Osteoblast (primary cell): ENCODE data around the gene CD163. TPM values are rescaled to one million over a fixed set of nuclear protein-coding genes. Genes with fewer than 3 reads are reported as not detected.

Experiments
- DNase-seq: peaks from one replicate; pipeline ENCODE4 v3.0.0; 2011; ENCODE audit warnings: low spot score, mixed read lengths; ENCODE audit not compliant: insufficient read length; ENCODE audit errors: missing footprints
- H2AFZ ChIP-seq: 2 replicates; pipeline ENCODE4 v1.6.0; 2011; ENCODE audit warnings: mild to moderate bottlenecking, low read length
- H3K27ac ChIP-seq: 2 replicates; pipeline ENCODE4 v1.5.1; 2011; ENCODE audit warnings: mild to moderate bottlenecking, low read depth, low read length, moderate library complexity
- H3K27me3 ChIP-seq: 2 replicates; pipeline ENCODE4 v1.6.0; 2012; ENCODE audit warnings: mild to moderate bottlenecking, control low read depth, inconsistent platforms, low read length, moderate library complexity; ENCODE audit not compliant: insufficient read depth
- H3K36me3 ChIP-seq: 2 replicates; pipeline ENCODE4 v1.5.1; 2011; ENCODE audit warnings: mild to moderate bottlenecking, low read length, control low read depth, moderate library complexity; ENCODE audit not compliant: insufficient read depth
- H3K4me1 ChIP-seq: 2 replicates; pipeline ENCODE4 v1.5.1; 2011; ENCODE audit warnings: mild to moderate bottlenecking, low read length, control low read depth, moderate library complexity; ENCODE audit not compliant: insufficient read depth
- H3K4me2 ChIP-seq: 2 replicates; pipeline ENCODE4 v1.6.0; 2011; ENCODE audit warnings: mild to moderate bottlenecking, low read length; ENCODE audit not compliant: insufficient read depth
- H3K4me3 ChIP-seq: fragments of 200-600 bp; sonication (generic); 3 replicates; pipeline ENCODE4 v1.5.1; 2012; ENCODE audit warnings: mild to moderate bottlenecking, low read length, inconsistent platforms; ENCODE audit not compliant: insufficient read depth
- H3K79me2 ChIP-seq: 2 replicates; pipeline ENCODE4 v1.6.0; 2012; ENCODE audit warnings: mild to moderate bottlenecking, low read length, control low read depth, inconsistent platforms; ENCODE audit not compliant: insufficient read depth
- H3K9me3 ChIP-seq: 2 replicates; pipeline ENCODE4 v1.5.1; 2011; ENCODE audit warnings: low read depth, low read length, control low read depth
- H4K20me1 ChIP-seq: 2 replicates; pipeline ENCODE4 v1.6.0; 2012; ENCODE audit warnings: mild to moderate bottlenecking, low read length, control low read depth; ENCODE audit not compliant: insufficient read depth
- total RNA-seq: library from RNA; depleted of rRNA; stranded (reverse); fragments of >200 nt; gene quantifications from 2 replicates; pipeline ENCODE4 v1.2.3, GENCODE V29; 2012
- TF ChIP-seq, protein P1 (sequence below): IDR thresholded peaks from 2 replicates; pipeline ENCODE4 v1.5.1; 2011; ENCODE audit warnings: mild to moderate bottlenecking, low read depth, low read length, moderate library complexity; ENCODE audit errors: extremely low read depth

Gene CD163
- total RNA-seq, 1 donor = under 0.01 TPM

DNA sequence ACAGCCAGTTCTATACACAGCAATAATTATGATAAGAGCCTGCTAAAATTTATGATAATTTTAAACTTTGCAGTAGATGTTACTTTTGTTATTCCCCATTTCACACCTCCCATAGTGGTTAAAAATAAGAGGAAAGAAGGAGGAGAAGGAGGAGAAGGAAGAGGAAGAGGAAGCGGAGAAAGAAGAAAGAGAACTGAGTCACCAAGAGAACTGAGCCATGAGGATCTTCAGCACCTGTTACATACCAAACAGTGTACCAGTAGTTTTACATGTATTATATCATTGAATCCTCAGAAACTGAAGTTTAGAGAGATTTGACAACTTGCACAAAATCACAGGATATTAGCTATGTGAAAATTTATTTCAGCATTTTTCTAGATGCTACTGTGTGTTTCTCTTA is 3.9 kb downstream of the CD163 start:
- H3K27ac ChIP-seq = no peak overlapping the region

DNA sequence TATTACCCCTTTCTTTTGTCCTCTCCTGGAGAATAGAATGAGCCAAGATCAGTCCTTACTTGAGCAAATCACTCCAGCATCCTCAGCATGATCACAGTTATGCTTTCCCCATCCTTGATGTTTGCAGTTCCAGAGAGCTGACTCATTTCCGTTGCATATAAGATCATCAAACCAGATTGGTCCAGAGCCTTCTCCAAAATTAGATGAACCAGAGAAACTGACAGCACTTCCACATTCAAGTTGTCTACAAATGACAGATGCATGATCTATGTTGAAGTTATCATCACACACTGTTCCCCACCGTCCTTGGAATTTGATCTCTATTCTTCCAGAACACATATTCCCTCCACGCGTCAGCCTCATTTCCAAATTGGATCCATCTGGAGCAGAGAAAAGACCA is 4.8 kb downstream of the CD163 start:
- H3K27ac ChIP-seq = peak overlapping the region; percentile 26
- no peaks in the 10 kb centered on the region for H3K9me3 ChIP-seq
- no peaks in the 10 kb centered on the region for H4K20me1 ChIP-seq
- H3K27me3 ChIP-seq = no peaks in the 10 kb centered on the region
- peaks cover 9% of the 10 kb centered on the region for H3K4me1 ChIP-seq
- DNase-seq = peak; percentile 32
- no peak overlapping the region for H3K4me3 ChIP-seq
- peak overlapping the region; percentile 18 for H3K4me2 ChIP-seq
- no peaks in the 10 kb centered on the region for H3K36me3 ChIP-seq
- H3K79me2 ChIP-seq = no peaks in the 10 kb centered on the region
- peak overlapping the region; percentile 25 for H2AFZ ChIP-seq
- TF ChIP-seq, protein P1, sequence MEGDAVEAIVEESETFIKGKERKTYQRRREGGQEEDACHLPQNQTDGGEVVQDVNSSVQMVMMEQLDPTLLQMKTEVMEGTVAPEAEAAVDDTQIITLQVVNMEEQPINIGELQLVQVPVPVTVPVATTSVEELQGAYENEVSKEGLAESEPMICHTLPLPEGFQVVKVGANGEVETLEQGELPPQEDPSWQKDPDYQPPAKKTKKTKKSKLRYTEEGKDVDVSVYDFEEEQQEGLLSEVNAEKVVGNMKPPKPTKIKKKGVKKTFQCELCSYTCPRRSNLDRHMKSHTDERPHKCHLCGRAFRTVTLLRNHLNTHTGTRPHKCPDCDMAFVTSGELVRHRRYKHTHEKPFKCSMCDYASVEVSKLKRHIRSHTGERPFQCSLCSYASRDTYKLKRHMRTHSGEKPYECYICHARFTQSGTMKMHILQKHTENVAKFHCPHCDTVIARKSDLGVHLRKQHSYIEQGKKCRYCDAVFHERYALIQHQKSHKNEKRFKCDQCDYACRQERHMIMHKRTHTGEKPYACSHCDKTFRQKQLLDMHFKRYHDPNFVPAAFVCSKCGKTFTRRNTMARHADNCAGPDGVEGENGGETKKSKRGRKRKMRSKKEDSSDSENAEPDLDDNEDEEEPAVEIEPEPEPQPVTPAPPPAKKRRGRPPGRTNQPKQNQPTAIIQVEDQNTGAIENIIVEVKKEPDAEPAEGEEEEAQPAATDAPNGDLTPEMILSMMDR = no peak

More for the DNA sequence above, 3.9 kb downstream of the CD163 start:
- H3K9me3 ChIP-seq = no peaks in the 10 kb centered on the region
- no peak overlapping the region for H3K4me2 ChIP-seq
- no peaks in the 10 kb centered on the region for H3K36me3 ChIP-seq
- no peaks in the 10 kb centered on the region for H3K79me2 ChIP-seq
- H3K27me3 ChIP-seq = no peaks in the 10 kb centered on the region
- H4K20me1 ChIP-seq = no peaks in the 10 kb centered on the region
- TF ChIP-seq, protein P1 = no peak
- H2AFZ ChIP-seq = no peak overlapping the region
- H3K4me1 ChIP-seq = peaks cover 9% of the 10 kb centered on the region
- no peak overlapping the region for H3K4me3 ChIP-seq
- DNase-seq = no peak

DNA sequence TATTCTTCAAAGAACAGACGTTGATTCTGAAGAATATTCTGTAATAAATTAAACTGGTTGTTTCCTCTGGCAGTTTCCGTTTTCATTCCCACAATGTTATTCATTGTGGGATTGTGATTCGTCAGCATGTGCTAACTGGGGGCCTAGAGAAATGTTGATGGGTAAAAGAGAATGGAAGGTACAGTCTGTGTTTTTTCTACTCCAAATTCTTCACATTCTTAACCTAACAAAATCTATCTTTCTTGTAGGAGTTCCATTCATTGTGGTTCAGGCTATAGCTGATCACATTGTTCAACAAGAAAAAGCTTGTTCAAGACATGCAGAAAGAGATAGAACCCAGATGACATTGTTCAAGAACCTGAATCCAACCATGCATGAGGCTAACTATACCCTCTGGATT is 5.9 kb downstream of the CD163 start:
- Histone ChIP-seq H2AFZ (peak overlapping the region; percentile 1), H3K4me3 (no peak overlapping the region), H3K36me3 (no peaks in the 10 kb centered on the region), H3K79me2 (no peaks in the 10 kb centered on the region), H3K4me2 (no peak overlapping the region), H3K27ac (no peak overlapping the region), H4K20me1 (no peaks in the 10 kb centered on the region), H3K9me3 (no peaks in the 10 kb centered on the region), H3K27me3 (no peaks in the 10 kb centered on the region), H3K4me1 (peaks cover 9% of the 10 kb centered on the region)
- no peak for DNase-seq
- TF ChIP-seq, protein P1 = no peak

DNA sequence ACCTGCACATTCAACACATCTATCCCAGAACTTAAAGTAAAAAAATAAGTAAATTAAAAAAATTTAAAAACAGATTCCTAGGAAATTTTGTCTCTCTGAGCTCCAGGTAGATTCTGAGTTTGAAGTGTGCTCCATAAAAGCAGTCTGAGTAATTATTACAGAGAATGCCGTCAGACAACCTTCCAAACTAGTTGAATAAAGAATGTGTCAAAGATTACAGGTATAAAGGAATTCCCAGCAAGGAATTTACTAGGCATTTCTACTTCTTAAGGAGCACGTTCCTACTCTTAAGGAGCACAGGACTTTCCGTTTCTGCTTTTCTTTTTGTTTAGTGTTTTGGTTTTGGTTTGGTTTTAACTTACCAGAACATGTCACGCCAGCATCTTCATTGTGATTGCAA is 7.1 kb downstream of the CD163 start:
- peaks cover 9% of the 10 kb centered on the region for H3K4me1 ChIP-seq
- H3K79me2 ChIP-seq = no peaks in the 10 kb centered on the region
- H3K36me3 ChIP-seq = no peaks in the 10 kb centered on the region
- H3K27ac ChIP-seq = no peak overlapping the region
- no peak for DNase-seq
- H2AFZ ChIP-seq = no peak overlapping the region
- no peaks in the 10 kb centered on the region for H3K27me3 ChIP-seq
- no peak overlapping the region for H3K4me2 ChIP-seq
- TF ChIP-seq, protein P1 = no peak
- H3K4me3 ChIP-seq = no peak overlapping the region
- H3K9me3 ChIP-seq = no peaks in the 10 kb centered on the region
- H4K20me1 ChIP-seq = no peaks in the 10 kb centered on the region
